Kidney epithelial cell (primary cell): ENCODE measurements around the gene CDH9. TPM values are rescaled to one million over a fixed set of nuclear protein-coding genes. Genes with fewer than 3 reads are reported as not detected.

ENCODE experiments used
- DNase-seq: peaks from one replicate; pipeline ENCODE4 v3.0.0-alpha.2; 2010; ENCODE audit warnings: low read depth
- H3K27me3 ChIP-seq: 2 replicates; pipeline ENCODE4 v1.6.0; 2011; ENCODE audit warnings: low read length; ENCODE audit not compliant: control insufficient read depth, insufficient read depth
- H3K36me3 ChIP-seq: 2 replicates; pipeline ENCODE4 v1.5.1; 2011; ENCODE audit warnings: low read length; ENCODE audit not compliant: control insufficient read depth, insufficient read depth
- H3K4me3 ChIP-seq: 2 replicates; pipeline ENCODE4 v1.5.1; 2011; ENCODE audit warnings: low read depth, mild to moderate bottlenecking, control low read depth, low read length
- total RNA-seq: library from RNA; depleted of rRNA; stranded (reverse); fragments of >200 nt; gene quantifications from 2 replicates; pipeline ENCODE4 v1.2.3, GENCODE V29; 2015
- TF ChIP-seq, protein P1 (sequence below): IDR thresholded peaks from 2 replicates; pipeline ENCODE4 v1.5.1; 2011; ENCODE audit warnings: mild to moderate bottlenecking, moderate library complexity, low read length, control low read depth, inconsistent platforms; ENCODE audit not compliant: insufficient read depth, poor library complexity, severe bottlenecking

Gene CDH9, protein sequence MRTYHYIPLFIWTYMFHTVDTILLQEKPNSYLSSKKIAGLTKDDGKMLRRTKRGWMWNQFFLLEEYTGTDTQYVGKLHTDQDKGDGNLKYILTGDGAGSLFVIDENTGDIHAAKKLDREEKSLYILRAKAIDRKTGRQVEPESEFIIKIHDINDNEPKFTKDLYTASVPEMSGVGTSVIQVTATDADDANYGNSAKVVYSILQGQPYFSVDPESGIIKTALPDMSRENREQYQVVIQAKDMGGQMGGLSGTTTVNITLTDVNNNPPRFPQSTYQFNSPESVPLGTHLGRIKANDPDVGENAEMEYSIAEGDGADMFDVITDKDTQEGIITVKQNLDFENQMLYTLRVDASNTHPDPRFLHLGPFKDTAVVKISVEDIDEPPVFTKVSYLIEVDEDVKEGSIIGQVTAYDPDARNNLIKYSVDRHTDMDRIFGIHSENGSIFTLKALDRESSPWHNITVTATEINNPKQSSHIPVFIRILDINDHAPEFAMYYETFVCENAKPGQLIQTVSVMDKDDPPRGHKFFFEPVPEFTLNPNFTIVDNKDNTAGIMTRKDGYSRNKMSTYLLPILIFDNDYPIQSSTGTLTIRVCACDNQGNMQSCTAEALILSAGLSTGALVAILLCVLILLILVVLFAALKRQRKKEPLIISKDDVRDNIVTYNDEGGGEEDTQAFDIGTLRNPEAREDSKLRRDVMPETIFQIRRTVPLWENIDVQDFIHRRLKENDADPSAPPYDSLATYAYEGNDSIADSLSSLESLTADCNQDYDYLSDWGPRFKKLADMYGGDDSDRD
- total RNA-seq = not detected in 2 replicates

DNA sequence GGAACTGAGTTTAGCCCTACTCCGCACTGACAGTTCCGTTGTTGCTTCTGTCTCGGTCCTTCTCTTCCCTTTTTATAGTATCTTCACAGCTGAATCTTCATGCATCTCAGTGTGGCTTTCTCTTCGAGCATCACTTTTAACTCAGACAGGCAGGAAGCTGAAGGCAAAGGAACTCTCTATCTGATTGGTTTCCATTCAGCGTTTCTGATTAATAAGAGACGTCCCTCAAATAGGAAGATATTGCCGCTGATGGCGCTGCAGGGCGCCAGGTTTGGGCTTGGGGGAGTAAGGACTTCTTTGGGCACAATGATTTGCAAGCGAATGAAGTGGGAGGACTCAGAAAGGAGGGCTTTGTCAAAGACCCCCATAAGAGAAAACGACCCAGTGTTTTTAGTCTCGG lies at the start of gene CDH9:
Gene CDH9, minus strand, starts transcription at position 111 of the 400 bp plus-strand sequence. CDS start 50,253 bp downstream, outside the sequence.
- TF ChIP-seq, protein P1, sequence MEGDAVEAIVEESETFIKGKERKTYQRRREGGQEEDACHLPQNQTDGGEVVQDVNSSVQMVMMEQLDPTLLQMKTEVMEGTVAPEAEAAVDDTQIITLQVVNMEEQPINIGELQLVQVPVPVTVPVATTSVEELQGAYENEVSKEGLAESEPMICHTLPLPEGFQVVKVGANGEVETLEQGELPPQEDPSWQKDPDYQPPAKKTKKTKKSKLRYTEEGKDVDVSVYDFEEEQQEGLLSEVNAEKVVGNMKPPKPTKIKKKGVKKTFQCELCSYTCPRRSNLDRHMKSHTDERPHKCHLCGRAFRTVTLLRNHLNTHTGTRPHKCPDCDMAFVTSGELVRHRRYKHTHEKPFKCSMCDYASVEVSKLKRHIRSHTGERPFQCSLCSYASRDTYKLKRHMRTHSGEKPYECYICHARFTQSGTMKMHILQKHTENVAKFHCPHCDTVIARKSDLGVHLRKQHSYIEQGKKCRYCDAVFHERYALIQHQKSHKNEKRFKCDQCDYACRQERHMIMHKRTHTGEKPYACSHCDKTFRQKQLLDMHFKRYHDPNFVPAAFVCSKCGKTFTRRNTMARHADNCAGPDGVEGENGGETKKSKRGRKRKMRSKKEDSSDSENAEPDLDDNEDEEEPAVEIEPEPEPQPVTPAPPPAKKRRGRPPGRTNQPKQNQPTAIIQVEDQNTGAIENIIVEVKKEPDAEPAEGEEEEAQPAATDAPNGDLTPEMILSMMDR = peak; percentile 21
- Histone ChIP-seq H3K27me3 (no peaks in the 10 kb centered on the region), H3K36me3 (no peaks in the 10 kb centered on the region), H3K4me3 (peak within 1 kb of the TSS; percentile 22)
- no peak for DNase-seq

DNA sequence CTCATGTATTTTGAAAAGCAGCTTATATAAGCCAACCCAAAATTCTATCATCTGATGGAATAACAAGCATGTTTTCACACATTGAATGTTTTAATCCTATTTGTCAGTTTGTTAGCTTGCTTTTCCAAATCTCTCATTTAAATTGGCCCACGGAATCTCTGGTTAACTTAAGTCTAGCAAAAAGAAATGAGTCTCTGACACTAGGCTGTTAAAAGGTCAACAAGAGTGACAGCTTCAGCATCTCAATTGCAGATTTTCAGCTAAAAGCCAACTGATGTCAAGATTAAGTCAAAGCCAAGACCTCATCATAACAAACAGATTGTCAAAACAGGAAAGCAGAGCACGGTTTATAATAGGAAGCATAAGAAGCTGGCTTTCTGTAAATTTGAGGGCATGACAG lies 49.4 kb upstream of the CDH9 start:
- no peaks in the 10 kb centered on the region for H3K36me3 ChIP-seq
- no peak overlapping the region for H3K4me3 ChIP-seq
- no peak for DNase-seq
- TF ChIP-seq, protein P1 = no peak
- no peaks in the 10 kb centered on the region for H3K27me3 ChIP-seq

DNA sequence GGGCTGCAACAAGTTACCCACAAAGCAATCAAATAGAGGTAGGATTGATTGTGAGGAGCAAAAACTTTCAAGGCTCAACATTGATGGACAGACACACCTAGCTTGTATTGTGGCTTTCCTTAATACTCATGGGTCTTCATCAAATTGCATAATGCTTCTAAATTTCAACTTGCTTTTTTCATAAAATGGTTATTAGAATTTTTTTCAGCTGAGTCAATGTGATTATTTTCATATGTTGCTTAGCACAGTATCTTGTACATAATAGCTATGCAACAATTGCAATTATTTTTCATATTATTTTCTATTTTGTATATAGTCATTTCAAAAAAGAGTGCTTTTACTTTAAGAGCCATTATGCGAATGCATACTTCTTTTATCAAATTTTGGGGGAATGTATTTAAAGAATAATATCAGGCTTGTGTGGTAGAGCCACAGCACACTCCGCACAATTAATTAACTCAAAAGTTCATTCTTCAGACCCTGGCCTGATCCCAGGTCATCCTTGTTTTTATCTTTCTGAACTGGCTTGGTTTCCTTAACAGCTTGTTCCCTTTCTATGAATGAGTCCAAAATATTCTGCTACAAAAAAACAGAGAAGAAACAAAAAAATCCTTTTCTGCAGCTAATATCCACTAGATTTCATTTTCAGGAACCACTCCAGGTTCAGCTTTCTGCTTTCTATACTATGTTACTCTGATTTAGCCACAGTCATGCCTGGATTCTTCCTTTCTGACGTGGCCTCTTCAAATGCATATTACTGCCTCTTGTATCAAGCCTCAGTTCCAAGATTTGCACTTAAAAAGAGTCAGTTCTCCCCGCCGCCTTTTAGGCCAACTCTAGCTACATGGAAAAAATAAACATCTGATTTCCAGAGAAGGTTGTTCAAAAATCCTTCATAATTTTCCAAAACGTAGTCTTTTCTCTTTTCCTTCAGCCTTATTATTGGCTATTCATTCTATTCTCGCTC lies 45.3 kb upstream of the CDH9 start:
- TF ChIP-seq, protein P1 = no peak
- Histone ChIP-seq H3K27me3 (no peaks in the 10 kb centered on the region), H3K36me3 (no peaks in the 10 kb centered on the region), H3K4me3 (no peak overlapping the region)
- DNase-seq = no peak

DNA sequence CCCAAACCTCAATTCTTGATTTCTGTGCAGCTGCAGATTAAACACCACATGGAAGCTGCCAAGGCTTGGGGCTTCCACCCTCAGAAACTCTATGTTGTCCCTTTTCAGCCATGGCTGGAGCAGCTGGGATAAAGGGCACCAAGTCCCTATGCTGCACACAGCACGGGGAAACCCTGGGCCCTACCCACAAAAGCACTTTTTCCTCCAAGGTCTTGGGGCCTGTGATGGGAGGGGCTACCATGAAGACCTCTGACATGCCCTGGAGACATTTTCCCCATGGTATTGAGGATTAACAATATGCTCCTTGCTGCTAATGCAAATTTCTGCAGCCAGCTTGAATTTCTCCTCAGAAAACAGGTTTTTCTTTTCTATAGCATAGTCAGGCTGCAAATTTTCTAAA lies 41.8 kb upstream of the CDH9 start:
- Histone ChIP-seq H3K27me3 (no peaks in the 10 kb centered on the region), H3K4me3 (no peak overlapping the region), H3K36me3 (no peaks in the 10 kb centered on the region)
- TF ChIP-seq, protein P1 = no peak
- DNase-seq = no peak

DNA sequence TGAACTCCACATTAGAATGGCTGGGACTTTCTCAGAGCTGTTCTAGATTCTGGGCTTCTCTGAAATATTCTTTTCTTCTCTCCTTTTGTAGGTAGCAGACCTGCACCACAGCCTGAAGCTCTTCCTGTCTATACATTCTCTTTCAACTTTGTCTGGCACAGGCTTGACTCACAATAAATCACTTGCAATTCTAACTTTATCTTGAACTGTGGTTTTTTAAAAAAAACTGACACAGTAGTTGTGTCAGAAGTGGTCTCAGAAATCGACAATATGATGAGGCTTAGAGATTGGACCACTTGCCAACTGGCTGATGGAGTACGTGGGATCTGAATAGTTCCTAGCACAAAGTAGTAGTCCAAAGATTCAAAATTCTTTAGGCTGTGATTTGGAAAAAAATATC lies 24.1 kb upstream of the CDH9 start:
- DNase-seq = no peak
- H3K4me3 ChIP-seq = no peak overlapping the region

More for the DNA sequence above, 24.1 kb upstream of the CDH9 start:
- no peaks in the 10 kb centered on the region for H3K27me3 ChIP-seq
- no peaks in the 10 kb centered on the region for H3K36me3 ChIP-seq
- TF ChIP-seq, protein P1 = no peak
